ENCODE results near the gene GNAQ.

Gene GNAQ

GRCh38 chr9:77827104-77827784 lies 204.4 kb downstream of the GNAQ start:
- ChIA-PET POLR2A (no interaction called here), CTCF (interaction anchor here (1.5 kb wide), 1 partner anchor 208 kb away, joined by 5 read pairs; no protein-coding TSS in a partner anchor)
- no peak overlapping the region for H3K4me3 ChIP-seq (ENCODE audit: low read depth, low read length)
- no peak for TF ChIP-seq CTCF (IDR thresholded peaks at IDR 0.05; ENCODE audit: insufficient read depth, low read length, missing control alignments)
- no peak for DNase-seq (ENCODE audit: low read depth, low spot score)

- H3K4me3 ChIP-seq (ENCODE audit: low read depth, low read length): no peak overlapping the region
- no peak for TF ChIP-seq CTCF (IDR thresholded peaks at IDR 0.05; ENCODE audit: insufficient read depth, low read length, missing control alignments)
- CTCF ChIA-PET: interaction anchor here (1.3 kb wide), 2 partner anchors 13 to 209 kb away, joined by 4 to 5 read pairs; no protein-coding TSS in a partner anchor
Observed at GRCh38 chr9:77826621-77827020, 205.0 kb downstream of the GNAQ start.

GRCh38 chr9:77826116-77826515 lies 205.5 kb downstream of the GNAQ start:
- ChIA-PET CTCF (interaction anchor here (1.2 to 1.3 kb wide), 3 partner anchors 13 to 209 kb away, joined by 3 to 5 read pairs (median 4); no protein-coding TSS in a partner anchor), POLR2A (no interaction called here)
- DNase-seq (ENCODE audit: low read depth, low spot score): no peak
- no peak for TF ChIP-seq CTCF (IDR thresholded peaks at IDR 0.05; ENCODE audit: insufficient read depth, low read length, missing control alignments)
- no peak overlapping the region for H3K4me3 ChIP-seq (ENCODE audit: low read depth, low read length)

More at GRCh38 chr9:77826621-77827020, 205.0 kb downstream of the GNAQ start:
- no peak for DNase-seq (ENCODE audit: low read depth, low spot score)
- POLR2A ChIA-PET: no interaction called here

- POLR2A ChIA-PET: no interaction called here
- no peak for TF ChIP-seq CTCF (IDR thresholded peaks at IDR 0.05; ENCODE audit: insufficient read depth, low read length, missing control alignments)
- CTCF ChIA-PET: interaction anchor here (1.1 to 1.3 kb wide), 6 partner anchors 14 to 210 kb away, joined by 3 to 5 read pairs (median 4); no protein-coding TSS in a partner anchor
- no peak for DNase-seq (ENCODE audit: low read depth, low spot score)
- no peak overlapping the region for H3K4me3 ChIP-seq (ENCODE audit: low read depth, low read length)
Observed at GRCh38 chr9:77825361-77825760, 206.2 kb downstream of the GNAQ start.

- no peak for TF ChIP-seq CTCF (IDR thresholded peaks at IDR 0.05; ENCODE audit: insufficient read depth, low read length, missing control alignments)
- POLR2A ChIA-PET: no interaction called here
Observed at GRCh38 chr9:77820293-77820954, 211.2 kb downstream of the GNAQ start.

GRCh38 chr9:77819657-77820056 lies 212.0 kb downstream of the GNAQ start:
- no peak for DNase-seq (ENCODE audit: low read depth, low spot score)
- TF ChIP-seq CTCF (IDR thresholded peaks at IDR 0.05; ENCODE audit: insufficient read depth, low read length, missing control alignments): no peak
- no peak overlapping the region for H3K4me3 ChIP-seq (ENCODE audit: low read depth, low read length)
- CTCF ChIA-PET: no interaction called here
- POLR2A ChIA-PET: no interaction called here

More at GRCh38 chr9:77820293-77820954, 211.2 kb downstream of the GNAQ start:
- CTCF ChIA-PET: no interaction called here
- no peak for DNase-seq (ENCODE audit: low read depth, low spot score)
- H3K4me3 ChIP-seq (ENCODE audit: low read depth, low read length): no peak overlapping the region

Measured in AG04449 (cell line).